IPS-18a (cell line): ENCODE data around the gene RBM17.
"Not testable (repeated sequence)": the region's sequence is repeated elsewhere in the genome, so short reads cannot be mapped to it uniquely, and the experiment has no call there.

Source experiments
- H3K27ac ChIP-seq: one replicate; pipeline ENCODE4 v1.5.1; 2013; ENCODE audit warnings: low read length
- H3K27me3 ChIP-seq: one replicate; pipeline ENCODE4 v1.6.1; 2013; ENCODE audit warnings: mild to moderate bottlenecking, low read length; ENCODE audit not compliant: control insufficient read depth, insufficient read depth
- H3K36me3 ChIP-seq: one replicate; pipeline ENCODE4 v1.6.1; 2013; ENCODE audit warnings: low read depth, low read length; ENCODE audit not compliant: control insufficient read depth
- H3K4me1 ChIP-seq: one replicate; pipeline ENCODE4 v1.6.1; 2013; ENCODE audit warnings: low read depth, low read length; ENCODE audit not compliant: control insufficient read depth
- H3K4me3 ChIP-seq: one replicate; pipeline ENCODE4 v1.5.1; 2013; ENCODE audit warnings: low read length
- H3K9ac ChIP-seq: one replicate; pipeline ENCODE4 v1.6.1; 2013; ENCODE audit warnings: mild to moderate bottlenecking, low read length, moderate library complexity
- H3K9me3 ChIP-seq: one replicate; pipeline ENCODE4 v1.6.1; 2013; ENCODE audit warnings: low read depth, low read length; ENCODE audit not compliant: control insufficient read depth

Gene RBM17

GRCh38 chr10:6059506-6059905, 29.3 kb upstream of the RBM17 start:
- Histone ChIP-seq H3K4me3 (no peak overlapping the region), H3K9ac (no peak overlapping the region), H3K27me3 (no peaks in the 10 kb centered on the region), H3K4me1 (no peaks in the 10 kb centered on the region), H3K36me3 (no peaks in the 10 kb centered on the region), H3K27ac (no peak overlapping the region), H3K9me3 (no peaks in the 10 kb centered on the region)

GRCh38 chr10:6061056-6061455, 27.8 kb upstream of the RBM17 start:
- no peaks in the 10 kb centered on the region for H3K27me3 ChIP-seq
- no peak overlapping the region for H3K9ac ChIP-seq
- H3K9me3 ChIP-seq: no peaks in the 10 kb centered on the region
- H3K4me1 ChIP-seq: no peaks in the 10 kb centered on the region
- no peak overlapping the region for H3K4me3 ChIP-seq
- no peaks in the 10 kb centered on the region for H3K36me3 ChIP-seq
- no peak overlapping the region for H3K27ac ChIP-seq

GRCh38 chr10:6062101-6062771, 26.6 kb upstream of the RBM17 start, which contains the start of gene IL2RA:
TSS of gene IL2RA (minus strand) at chr10:6062367. CDS start at chr10:6062151, 216 bp downstream.
- no peaks in the 10 kb centered on the region for H3K9me3 ChIP-seq
- H3K9ac ChIP-seq: no peak within 1 kb of the TSS
- no peak within 1 kb of the TSS for H3K4me3 ChIP-seq
- H3K4me1 ChIP-seq: no peaks in the 10 kb centered on the region
- H3K27ac ChIP-seq: no peak within 1 kb of the TSS
- H3K36me3 ChIP-seq: no peaks in the 10 kb centered on the region
- no peaks in the 10 kb centered on the region for H3K27me3 ChIP-seq

- Histone ChIP-seq H3K27ac (no peak overlapping the region), H3K9me3 (no peaks in the 10 kb centered on the region), H3K9ac (no peak overlapping the region), H3K4me1 (no peaks in the 10 kb centered on the region), H3K4me3 (no peak overlapping the region), H3K36me3 (no peaks in the 10 kb centered on the region), H3K27me3 (no peaks in the 10 kb centered on the region)
These were observed 24.7 kb upstream of the RBM17 start for GRCh38 chr10:6064119-6064518.

GRCh38 chr10:6064726-6065125, 24.1 kb upstream of the RBM17 start:
- not testable (repeated sequence) for H3K9ac ChIP-seq, H3K4me3 ChIP-seq, H3K4me1 ChIP-seq, H3K27ac ChIP-seq, H3K9me3 ChIP-seq, H3K36me3 ChIP-seq, H3K27me3 ChIP-seq

GRCh38 chr10:6065406-6065805, 23.4 kb upstream of the RBM17 start:
- no peak overlapping the region for H3K9ac ChIP-seq
- no peaks in the 10 kb centered on the region for H3K4me1 ChIP-seq
- H3K27ac ChIP-seq: no peak overlapping the region

GRCh38 chr10:6065835-6066234, 23.0 kb upstream of the RBM17 start:
- no peaks in the 10 kb centered on the region for H3K9me3 ChIP-seq
- no peaks in the 10 kb centered on the region for H3K4me1 ChIP-seq
- no peaks in the 10 kb centered on the region for H3K27me3 ChIP-seq
- no peak overlapping the region for H3K9ac ChIP-seq
- H3K36me3 ChIP-seq: no peaks in the 10 kb centered on the region
- no peak overlapping the region for H3K27ac ChIP-seq
- no peak overlapping the region for H3K4me3 ChIP-seq

More at GRCh38 chr10:6065406-6065805, 23.4 kb upstream of the RBM17 start:
- no peak overlapping the region for H3K4me3 ChIP-seq
- H3K9me3 ChIP-seq: no peaks in the 10 kb centered on the region
- H3K27me3 ChIP-seq: no peaks in the 10 kb centered on the region
- no peaks in the 10 kb centered on the region for H3K36me3 ChIP-seq

GRCh38 chr10:6067457-6067856, 21.4 kb upstream of the RBM17 start:
- Histone ChIP-seq H3K36me3 (no peaks in the 10 kb centered on the region), H3K9me3 (no peaks in the 10 kb centered on the region), H3K4me3 (no peak overlapping the region), H3K4me1 (no peaks in the 10 kb centered on the region), H3K9ac (no peak overlapping the region), H3K27me3 (no peaks in the 10 kb centered on the region), H3K27ac (no peak overlapping the region)

- no peak overlapping the region for H3K4me3 ChIP-seq
- H3K27me3 ChIP-seq: no peaks in the 10 kb centered on the region
- no peaks in the 10 kb centered on the region for H3K4me1 ChIP-seq
- no peaks in the 10 kb centered on the region for H3K36me3 ChIP-seq
- H3K9ac ChIP-seq: no peak overlapping the region
- H3K27ac ChIP-seq: no peak overlapping the region
- H3K9me3 ChIP-seq: no peaks in the 10 kb centered on the region
These were observed 20.8 kb upstream of the RBM17 start for GRCh38 chr10:6068006-6068405.

GRCh38 chr10:6068422-6068821, 20.4 kb upstream of the RBM17 start:
- no peaks in the 10 kb centered on the region for H3K36me3 ChIP-seq
- no peak overlapping the region for H3K4me3 ChIP-seq
- no peaks in the 10 kb centered on the region for H3K27me3 ChIP-seq
- no peaks in the 10 kb centered on the region for H3K4me1 ChIP-seq
- H3K9ac ChIP-seq: no peak overlapping the region
- H3K27ac ChIP-seq: no peak overlapping the region
- H3K9me3 ChIP-seq: no peaks in the 10 kb centered on the region

GRCh38 chr10:6069081-6069931, 19.5 kb upstream of the RBM17 start:
- H3K27me3 ChIP-seq: no peaks in the 10 kb centered on the region
- H3K9me3 ChIP-seq: no peaks in the 10 kb centered on the region
- H3K27ac ChIP-seq: no peak overlapping the region
- no peak overlapping the region for H3K4me3 ChIP-seq
- no peak overlapping the region for H3K9ac ChIP-seq
- H3K4me1 ChIP-seq: no peaks in the 10 kb centered on the region
- H3K36me3 ChIP-seq: no peaks in the 10 kb centered on the region

GRCh38 chr10:6070660-6071059, 18.2 kb upstream of the RBM17 start:
- Histone ChIP-seq H3K9ac (no peak overlapping the region), H3K4me1 (no peaks in the 10 kb centered on the region), H3K27me3 (no peaks in the 10 kb centered on the region), H3K4me3 (no peak overlapping the region), H3K9me3 (no peaks in the 10 kb centered on the region), H3K36me3 (no peaks in the 10 kb centered on the region), H3K27ac (no peak overlapping the region)
